Measurements from ENCODE around the gene SPDYE2B.
"Not testable (repeated sequence)": the region's sequence is repeated elsewhere in the genome, so short reads cannot be mapped to it uniquely, and the experiment has no call there.

SPDYE2B gene, protein sequence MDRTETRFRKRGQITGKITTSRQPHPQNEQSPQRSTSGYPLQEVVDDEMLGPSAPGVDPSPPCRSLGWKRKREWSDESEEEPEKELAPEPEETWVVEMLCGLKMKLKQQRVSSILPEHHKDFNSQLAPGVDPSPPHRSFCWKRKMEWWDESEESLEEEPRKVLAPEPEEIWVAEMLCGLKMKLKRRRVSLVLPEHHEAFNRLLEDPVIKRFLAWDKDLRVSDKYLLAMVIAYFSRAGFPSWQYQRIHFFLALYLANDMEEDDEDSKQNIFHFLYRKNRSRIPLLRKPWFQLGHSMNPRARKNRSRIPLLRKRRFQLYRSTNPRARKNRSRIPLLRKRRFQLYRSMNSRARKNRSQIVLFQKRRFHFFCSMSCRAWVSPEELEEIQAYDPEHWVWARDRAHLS

DNA sequence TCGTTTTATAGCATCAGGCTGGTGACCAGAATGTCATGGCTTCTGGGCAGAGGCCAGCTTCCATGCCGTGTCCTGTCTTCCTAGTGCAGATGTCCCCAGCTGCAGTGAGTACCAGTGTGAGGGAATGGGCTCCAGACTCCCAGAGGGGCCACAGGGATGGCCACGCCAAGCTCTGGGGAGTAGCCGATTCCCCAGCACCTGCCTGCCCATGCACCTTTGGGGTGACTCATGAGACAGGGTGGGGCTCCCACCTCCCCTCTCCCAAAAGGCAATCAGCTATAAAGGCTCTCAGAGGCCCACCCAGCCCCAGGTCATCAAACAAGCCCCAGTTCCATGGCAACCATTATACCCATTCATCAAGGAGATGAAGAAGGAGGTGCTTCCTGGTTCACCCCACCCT is at the start of gene SPDYE2B:
TSS of gene SPDYE2B (plus strand) at position 396 of the 400 bp plus-strand sequence. CDS start 2,030 bp downstream, outside the sequence.
- not testable (repeated sequence) for DNase-seq

DNA sequence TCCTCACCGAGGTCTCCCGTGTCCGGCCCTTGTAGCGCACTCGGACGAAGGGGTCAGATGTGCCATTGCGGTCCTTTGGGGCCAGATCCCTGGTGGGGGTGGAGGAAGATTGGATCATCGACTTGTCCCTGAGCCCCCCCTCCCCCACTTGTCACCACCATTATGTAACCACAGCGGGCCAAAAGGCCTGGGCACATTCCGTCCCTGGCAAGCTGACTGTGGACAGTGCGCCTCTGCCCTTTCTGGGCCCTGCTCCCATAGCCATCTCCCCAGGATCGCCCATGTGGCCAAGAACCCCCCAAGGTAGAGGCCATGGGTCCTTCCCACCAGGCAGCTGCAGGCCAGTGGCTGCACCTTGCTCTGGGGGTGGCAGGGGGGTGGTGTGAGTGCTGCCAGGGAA is 47.8 kb upstream of the SPDYE2B start:
- DNase-seq = not testable (repeated sequence)

DNA sequence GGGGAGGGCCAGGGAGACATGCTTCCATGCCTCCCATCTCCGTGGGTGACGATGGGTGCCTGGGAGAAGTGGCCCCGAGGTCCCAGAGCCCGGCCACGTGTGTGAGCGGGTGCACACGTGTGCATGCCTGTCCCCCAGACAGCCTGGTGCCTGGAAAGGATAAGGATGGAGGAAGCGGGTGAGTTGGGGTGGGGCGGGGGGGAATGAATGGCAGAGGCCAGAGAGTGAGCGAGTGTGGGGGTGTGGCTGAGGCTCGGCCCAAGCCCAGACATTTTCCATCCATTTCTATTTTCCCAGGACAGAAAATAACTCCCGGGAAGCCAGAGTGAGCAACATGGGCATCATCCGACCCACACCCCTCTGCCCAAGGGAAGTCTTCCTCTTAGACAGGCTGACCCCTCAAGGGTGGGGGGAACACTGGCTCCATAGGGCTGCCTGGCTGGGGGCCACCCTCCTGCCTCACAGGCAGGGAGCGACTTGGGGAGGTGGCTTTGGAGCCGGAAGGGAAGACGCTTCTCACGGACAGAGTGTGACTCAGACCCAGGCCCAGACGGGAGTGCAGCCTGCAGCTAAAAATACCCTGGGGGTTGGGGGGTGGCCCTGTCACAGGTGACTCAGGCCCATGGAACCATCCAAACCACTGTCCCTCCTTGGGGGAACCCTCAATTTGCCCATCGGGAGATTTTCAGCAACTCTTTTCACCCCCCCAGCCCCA is 45.5 kb upstream of the SPDYE2B start:
- DNase-seq = not testable (repeated sequence)

DNA sequence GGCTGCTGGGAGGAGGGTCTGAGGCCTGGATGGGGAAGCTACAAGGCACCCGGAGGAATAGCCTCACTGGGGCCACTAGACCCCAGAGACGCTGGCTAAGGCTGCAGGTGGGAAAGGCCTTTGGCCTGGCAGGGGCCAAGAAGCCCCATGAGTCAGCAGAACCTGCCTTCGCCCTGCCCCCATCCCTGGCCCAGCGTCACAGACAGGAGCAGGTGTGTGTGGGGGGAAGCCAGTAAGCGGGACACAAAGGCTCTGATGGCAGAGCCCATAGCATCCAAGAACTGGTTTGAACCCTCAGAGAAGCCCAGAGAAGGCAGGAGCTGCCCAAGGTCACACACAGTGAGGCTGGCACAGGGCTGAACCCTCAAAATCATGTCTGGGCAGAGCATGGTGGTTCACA is 43.3 kb upstream of the SPDYE2B start:
- not testable (repeated sequence) for DNase-seq

DNA sequence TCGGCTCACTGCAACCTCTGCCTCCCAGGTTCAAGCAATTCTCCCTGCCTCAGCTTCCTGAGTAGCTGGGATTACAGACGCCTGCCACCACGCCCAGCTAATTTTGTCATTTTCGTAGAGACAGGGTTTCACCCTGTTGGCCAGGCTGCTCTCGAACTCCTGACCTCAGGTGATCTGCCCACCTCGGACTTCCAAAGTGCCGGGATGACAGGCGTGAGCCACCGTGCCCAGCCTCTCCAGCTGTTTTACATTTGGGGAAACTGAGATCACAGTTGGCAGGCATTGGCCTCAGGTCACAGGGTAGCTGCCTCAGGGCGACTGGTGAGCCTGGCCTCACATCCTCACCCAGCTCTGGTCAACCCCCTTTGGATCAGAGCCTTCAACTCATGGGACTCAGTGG is 40.4 kb upstream of the SPDYE2B start:
- not testable (repeated sequence) for DNase-seq

DNA sequence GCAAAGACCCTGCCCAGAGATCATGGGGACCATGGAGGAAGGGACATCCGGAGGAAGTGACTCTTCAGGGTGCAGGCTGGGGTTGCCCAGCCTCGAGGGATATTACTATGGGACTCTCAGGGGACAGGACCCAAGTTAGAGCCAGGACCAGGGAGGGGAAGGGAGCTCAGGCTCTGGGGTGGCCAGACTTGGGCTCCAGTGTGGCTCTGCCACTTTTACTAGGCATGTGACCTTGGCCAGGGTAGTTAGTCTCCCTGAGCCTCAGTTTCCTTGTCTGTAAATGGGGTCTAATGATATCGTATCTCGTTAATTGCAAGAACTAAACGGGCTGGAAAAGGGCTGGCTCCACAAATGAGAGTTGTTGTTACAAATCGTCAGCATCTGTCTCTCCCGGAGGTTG is 39.7 kb upstream of the SPDYE2B start:
- not testable (repeated sequence) for DNase-seq

DNA sequence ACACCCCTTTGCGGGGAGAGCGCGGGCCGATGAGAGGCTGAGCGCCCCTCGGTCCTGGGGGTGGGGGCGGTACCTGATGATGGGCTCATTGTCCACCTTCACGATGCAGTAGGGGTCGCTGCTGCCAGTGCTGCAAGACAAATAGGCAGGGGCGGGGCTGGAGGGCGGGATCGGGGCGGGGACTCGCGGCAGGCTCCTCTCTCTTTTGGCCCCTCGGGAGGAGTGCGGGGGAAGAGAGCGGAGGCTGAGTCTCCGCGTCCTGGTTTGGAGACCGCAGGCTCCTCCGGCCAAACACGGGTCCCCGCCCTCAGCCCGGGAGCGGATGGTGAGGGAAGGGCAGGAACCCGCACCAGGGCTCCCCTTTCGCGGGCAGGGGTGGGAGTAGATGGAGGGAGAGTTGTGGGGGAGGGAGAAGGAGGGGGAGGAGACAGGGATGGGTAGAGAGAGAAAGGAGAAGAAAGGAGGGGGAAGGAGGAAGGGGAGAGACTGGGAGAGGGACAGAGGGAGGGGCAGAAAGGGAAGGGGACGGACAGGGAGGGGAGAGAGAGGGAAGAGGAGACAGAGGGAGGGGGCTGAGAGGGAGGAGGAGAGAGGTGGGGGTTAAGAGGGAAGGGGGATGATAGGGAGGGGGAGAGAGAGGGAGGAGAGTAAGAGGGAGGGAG is 39.0 kb upstream of the SPDYE2B start:
- DNase-seq = not testable (repeated sequence)

DNA sequence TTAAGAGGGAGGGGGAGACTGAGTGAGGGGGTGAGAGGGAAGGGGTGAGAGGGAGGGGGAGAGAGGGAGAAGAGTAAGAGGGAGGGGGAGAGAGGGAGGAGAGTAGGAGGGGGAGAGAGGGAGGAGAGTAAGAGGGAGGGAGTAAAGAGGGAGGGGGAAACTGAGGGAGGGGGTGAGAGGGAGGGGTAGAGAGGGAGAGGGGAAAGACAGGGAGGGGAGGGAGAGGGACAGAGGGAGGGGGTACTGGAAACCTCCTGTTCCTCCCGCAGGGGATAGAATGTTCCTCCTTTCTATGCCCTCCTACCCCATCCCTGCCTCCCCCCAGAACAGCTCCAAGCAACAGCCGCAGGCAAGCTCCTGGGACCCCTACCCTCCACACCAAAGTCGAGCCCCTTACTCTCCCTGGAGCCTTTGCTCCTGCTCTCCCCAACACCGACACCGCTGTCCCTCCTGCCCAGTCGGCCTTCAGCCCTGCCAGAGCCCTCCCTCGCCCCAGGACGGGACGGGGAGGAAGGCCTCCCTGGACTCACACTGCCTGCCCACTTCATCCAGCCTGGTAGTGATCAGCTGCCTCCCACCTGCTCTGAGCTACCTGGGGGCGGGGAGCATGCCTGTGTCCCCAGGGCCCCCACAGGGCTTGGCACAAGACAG is 38.3 kb upstream of the SPDYE2B start:
- peak; percentile 65 for DNase-seq

DNA sequence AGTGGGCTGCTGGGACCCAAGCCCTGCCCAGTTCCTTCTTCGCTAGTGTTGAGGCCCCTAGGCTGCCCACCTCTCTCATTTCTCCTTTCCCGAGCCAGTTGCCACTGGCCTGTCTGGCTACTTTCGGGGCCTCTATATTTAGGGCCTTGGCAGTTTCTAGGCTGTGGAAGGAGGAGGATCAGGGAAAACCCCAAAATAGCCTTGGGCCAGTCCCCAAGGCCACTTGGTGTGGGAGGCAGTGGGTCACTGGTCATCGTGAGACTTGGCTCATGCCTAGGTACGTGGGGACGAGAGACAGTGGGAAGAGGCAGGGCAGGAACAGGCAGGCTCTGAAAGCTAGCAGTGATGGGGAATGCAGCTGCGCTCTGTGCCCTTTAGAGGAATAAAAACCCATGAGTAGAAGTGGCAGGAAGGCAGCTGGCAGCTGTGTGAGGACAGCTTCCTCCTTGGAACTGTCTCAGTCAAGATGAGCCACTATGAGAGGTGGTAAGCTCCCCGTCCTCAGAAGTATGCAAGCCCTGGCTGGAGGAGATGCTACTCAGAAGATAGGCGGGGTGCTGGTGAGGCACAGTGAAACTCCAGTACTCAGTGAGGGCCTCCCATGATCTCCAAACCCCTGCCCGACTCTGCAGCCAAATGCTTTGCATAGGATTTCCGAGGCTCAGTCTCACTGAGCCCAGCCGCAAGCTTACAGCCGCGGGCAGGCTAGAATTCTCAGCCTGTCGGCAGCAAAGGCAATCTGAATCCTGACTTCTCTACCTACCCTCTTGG is 36.4 kb upstream of the SPDYE2B start:
- not testable (repeated sequence) for DNase-seq

DNA sequence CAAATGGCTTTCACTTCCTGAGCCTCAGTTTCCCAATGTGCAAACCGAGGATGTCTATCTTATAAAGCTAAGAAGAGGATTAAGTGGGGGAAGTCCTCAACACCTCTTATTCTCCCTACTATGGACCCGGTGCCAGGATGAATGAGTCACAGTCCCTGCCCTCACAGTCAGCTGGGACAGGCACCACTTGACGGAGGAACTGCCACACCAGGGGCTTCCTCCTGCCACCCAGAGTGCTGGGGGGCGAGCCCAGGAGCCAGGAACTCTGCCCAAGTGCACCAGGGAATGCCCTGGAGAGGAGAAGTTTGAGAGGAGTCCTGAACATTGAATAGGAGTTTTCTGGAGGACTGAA is 35.8 kb upstream of the SPDYE2B start:
- not testable (repeated sequence) for DNase-seq

DNA sequence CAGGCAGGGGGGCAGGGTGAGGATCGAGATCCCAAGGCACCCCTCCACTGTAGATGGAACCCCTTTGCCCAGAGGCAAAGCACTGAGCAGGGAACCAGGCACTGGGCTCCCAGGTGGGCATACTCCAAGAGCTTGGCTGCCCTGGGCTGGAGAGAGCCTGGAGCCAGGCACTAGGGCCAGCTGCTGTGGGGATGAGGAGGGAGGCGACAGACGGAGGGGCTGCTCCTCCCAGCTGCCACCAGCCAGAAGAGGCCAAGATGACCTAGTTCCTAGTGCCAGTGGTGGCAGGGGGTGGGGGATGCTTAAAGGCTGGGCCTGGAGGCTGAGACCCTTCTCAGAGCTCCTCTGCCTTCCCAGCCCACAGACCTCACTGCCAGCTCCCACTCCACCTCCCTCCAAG is 35.2 kb upstream of the SPDYE2B start:
- not testable (repeated sequence) for DNase-seq

DNA sequence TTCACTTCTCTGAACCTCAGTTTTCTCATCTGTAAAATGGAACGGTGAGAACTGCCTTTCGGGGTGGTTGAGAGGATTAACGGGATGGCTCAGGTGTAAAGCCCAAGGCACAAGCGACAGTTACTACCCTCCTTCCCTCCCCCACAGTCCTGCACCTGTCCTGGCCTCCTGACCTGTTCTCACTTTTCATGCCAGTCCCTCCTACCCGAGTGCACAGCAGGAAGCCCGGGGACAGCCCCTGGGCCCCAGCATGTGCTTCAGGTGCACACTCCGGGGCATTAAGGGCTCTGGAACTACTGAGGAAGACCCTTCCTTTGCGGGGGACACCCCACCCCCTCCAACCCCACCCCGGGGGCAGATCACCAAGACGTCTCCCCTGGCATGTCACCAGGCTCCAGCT is 34.2 kb upstream of the SPDYE2B start:
- not testable (repeated sequence) for DNase-seq

DNA sequence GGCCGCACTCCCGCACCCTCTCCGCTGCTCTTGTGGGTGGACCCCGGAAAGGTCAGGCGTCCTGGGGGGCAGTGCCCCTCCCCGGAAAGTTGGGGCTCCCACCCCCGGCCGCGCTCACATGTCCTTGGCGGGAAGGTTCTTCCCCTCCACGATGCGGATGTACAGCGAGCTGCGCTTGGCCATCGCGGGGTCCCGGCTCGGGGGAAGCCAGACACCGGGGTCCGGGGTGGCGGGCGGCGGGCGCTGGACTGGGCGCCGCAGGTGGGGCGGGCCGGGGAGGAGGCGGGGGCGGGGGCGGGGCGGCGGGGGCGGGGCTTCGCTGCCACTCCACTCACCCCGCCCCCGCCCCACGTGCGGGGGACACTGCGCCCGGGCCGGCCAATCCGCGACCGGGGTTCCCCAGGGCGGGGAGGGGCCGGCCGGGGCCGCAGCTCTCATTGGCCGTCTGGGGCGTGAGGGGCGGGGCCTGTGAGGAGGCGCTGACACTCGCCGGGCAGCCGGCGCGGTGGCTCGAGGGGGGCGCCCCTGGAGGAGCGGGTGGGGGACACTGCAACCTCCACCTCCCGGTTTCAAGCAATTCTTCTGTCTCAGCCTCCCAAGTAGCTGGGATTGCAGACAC is 33.5 kb upstream of the SPDYE2B start, which contains the start of gene RASA4:
TSS of gene RASA4 (minus strand) at position 250 of the 619 bp plus-strand sequence. CDS start at position 183, 67 bp downstream.
- DNase-seq = peak; percentile 72

DNA sequence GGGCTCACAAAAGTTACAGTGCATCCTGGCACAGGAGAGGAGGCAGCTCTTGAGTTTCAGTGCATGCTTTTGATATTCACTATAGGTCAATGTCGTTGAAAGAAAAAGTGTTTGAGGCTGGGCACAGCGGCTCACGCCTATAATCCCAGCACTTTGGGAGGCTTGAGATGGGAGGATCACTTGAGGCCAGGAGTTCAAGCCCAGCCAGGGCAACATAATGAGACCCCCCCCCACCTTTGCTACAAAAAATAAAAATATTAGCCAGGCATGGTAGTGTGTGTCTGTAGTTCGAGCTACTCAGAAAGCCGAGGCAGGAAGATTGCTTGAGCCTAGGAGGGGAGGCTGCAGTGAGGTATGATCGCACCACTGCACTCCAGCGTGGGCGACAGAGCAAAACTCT is 32.0 kb upstream of the SPDYE2B start:
- DNase-seq = not testable (repeated sequence)

DNA sequence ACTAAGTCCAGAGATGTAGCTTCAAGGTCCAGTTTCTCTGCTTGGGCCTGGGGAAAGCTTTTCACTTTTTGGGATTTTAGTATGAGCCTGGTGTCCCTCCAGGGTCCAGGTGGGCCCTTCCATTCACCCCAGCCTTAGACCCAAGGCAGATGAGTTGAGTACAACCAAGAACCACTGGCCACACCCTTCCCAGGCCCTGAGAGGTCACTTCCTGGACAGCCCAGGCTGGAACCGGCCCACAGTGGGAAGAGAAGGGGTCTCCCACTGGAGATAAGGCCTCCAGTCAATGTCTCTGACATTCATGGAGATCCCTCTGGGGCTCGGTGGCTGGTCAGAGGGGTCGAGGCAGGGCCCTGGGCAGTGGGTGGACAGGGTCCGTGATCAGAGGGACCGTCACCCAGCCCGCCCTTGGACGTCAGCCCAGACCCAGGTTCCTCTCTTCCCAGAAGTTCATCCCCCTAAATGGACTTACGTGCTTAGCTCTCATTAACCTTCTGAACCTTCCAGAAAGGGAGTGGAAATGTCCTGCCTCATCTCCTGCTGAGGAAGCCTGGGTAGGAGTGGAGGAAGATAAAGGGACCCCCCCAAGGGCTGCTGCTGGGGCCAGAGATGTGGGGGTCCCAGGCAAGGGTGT is 22.7 kb upstream of the SPDYE2B start:
- not testable (repeated sequence) for DNase-seq

DNA sequence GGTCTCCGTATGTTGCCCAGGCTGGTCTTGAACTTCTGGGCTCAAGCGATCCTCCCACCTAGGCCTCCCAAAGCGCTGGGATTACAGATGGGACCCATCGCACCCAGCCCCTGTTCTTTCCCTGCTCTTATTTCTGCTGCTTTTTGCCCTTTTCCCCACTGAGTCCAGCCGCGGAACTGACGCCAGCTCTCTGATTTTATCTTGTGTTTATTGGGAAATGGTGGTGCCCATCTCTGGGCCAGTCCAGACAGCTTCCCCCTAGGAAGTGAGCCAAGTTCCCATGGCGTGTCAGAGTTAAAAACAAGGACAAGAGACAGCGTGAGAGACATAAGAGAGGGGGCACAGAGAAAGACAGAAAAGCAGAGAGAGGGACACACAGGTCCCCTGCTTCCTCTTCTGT is 19.5 kb upstream of the SPDYE2B start:
- not testable (repeated sequence) for DNase-seq

DNA sequence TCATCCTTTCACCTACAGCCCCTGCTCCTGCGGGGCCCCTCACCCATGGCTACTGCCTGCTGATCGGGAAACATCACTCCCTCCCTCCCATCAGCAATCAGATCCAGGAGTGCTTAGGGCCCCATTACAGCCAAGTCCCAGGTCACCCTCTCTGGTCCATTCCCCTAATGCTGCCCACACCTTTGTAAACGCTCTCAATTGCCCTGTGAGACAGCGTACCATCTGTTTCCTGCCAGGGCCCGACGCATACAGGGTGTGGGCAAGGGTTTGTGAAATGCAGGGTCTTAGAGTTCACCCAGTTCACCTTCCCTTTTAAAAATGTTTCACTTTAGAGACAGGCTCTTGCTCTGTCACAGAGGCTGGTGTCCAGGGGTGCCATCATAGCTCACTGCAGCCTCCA is 15.8 kb upstream of the SPDYE2B start:
- not testable (repeated sequence) for DNase-seq

DNA sequence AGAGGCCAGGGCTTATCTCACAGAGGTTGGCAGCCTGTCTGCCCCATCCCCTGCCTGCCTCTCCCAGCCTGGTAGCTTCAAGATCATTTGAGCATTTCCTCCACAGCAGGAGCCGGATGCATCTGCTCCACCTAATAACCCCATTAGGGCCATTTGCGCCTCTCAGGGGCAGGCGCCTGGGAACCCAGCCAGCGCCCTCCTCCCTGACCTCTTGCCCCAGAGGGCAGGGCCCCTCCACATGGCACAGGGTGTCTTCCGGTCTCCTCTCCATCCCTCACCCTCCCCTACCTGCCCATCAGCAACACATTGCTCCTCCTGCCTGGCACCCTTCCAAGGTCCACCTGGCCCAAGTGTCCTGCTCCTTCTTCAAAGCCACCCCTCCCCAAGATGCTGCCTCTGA is 14.8 kb upstream of the SPDYE2B start:
- not testable (repeated sequence) for DNase-seq

DNA sequence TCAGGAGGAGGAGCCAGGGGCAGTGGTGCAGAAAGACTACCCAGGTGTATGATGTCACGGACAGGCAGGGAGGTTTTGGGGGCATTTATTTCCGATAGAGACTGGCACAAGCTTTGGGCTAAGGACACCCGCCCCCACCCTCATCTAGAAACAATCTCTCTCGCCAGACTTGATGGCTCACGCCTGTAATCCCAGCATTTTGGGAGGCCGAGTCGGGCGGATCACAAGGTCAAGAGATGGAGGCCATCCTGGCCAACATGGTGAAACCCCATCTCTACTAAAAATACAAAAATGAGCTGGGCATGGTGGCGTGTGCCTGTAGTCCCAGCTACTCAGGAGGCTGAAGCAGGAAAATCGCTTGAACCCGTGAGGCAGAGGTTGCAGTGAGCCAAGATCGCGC is 13.2 kb upstream of the SPDYE2B start:
- not testable (repeated sequence) for DNase-seq

DNA sequence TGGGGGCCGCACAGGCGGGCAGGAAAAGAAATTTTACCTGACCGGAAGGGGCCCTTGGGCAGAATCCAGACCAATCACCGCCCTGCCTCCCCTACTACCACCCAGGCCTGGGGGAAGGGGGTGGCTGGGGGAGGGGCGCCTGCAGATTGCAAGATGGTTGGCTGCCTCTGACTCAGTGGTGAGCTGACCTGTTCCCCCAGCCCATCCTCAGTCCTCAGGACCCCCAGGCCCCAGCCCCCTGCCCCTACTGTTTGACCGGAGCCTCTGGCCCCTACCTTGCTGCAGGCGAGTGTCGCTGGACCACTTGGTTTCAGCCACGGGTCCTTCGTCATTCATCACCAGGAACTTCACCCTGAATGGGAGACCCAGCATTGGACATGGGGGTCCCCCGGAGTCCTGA is 11.3 kb upstream of the SPDYE2B start:
- DNase-seq = not testable (repeated sequence)

DNA sequence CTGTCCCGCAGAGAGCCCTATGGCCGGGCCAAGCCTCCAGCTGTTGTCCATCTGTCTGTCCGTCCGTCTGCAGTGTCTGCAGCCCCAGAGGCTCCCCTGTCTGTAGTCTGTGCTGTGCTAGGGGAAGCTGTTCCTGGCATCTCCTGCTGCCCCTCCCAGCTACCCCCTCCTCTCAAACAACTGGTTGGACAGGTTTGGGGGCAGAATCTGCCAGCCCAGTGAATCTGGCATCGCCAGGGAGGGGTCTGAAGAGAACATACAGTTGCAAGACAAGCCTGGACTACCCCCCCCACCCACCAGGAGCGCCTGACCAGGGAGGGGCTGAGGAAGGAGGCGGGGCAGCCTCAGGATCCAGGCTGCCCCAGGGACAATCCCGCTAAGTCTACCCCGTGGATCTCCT is 7.4 kb upstream of the SPDYE2B start, which contains the start of gene UPK3BL1:
TSS of gene UPK3BL1 (minus strand) at position 101 of the 400 bp plus-strand sequence. CDS start at position 51, 50 bp downstream.
- not testable (repeated sequence) for DNase-seq

Data from left hindlimb (tissue), 1 donor.